ENCODE results near the gene IL1R2.

DNA sequence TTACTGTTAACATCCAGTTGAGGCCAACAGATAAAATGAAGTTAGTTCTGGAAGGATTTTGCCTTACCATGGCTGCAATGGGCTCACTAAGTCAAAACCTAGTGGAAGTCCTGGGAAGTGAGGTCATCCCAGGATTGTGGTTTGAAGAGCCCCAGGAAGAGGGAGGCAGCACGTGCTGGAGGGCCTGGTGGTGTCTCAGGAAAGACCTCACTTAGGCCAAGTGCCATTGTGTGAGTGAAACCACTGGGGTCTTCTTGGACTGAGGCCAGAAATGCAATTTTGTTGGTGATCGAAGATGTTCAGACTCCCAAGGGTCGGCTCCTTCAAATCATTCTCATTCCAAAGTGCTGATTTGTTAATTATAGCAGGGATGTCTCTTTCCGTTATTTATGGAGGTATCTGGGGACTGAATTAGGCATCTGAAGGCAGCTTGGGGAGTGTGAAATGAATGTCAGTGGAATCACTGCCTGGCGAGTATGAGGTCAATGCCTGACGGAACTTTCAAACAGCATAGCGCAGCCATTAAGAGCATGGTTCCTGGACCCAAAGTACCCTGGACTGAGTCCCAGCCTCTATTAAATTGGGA is 60.0 kb downstream of the IL1R2 start:
- TF ChIP-seq, protein P1, sequence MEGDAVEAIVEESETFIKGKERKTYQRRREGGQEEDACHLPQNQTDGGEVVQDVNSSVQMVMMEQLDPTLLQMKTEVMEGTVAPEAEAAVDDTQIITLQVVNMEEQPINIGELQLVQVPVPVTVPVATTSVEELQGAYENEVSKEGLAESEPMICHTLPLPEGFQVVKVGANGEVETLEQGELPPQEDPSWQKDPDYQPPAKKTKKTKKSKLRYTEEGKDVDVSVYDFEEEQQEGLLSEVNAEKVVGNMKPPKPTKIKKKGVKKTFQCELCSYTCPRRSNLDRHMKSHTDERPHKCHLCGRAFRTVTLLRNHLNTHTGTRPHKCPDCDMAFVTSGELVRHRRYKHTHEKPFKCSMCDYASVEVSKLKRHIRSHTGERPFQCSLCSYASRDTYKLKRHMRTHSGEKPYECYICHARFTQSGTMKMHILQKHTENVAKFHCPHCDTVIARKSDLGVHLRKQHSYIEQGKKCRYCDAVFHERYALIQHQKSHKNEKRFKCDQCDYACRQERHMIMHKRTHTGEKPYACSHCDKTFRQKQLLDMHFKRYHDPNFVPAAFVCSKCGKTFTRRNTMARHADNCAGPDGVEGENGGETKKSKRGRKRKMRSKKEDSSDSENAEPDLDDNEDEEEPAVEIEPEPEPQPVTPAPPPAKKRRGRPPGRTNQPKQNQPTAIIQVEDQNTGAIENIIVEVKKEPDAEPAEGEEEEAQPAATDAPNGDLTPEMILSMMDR (IDR thresholded peaks at IDR 0.05): no peak
- no peak for TF ChIP-seq POLR2A (IDR thresholded peaks at IDR 0.05)
